Endothelial cell of umbilical vein (primary cell): Measurements from ENCODE around the gene ZDHHC7. TPM values are rescaled to one million over a fixed set of nuclear protein-coding genes. Genes with fewer than 3 reads are reported as not detected.

Experiments
- BruUV-seq: library from RNA; stranded (reverse); fragments of 400-500 nt; replicated peaks from 2 replicates; lab custom pipeline; 2021; lab: Mats Ljungman, UMichigan
- CTCF ChIA-PET: fragments of 300-600, 350-600 bp; sonication (Branson Sonifier 250); formaldehyde crosslinking; loops from one replicate; lab custom pipeline; 2021; ENCODE audit warnings: antibody characterized with exemption, inconsistent platforms; lab: Charles Lee
- POLR2A ChIA-PET: fragments of 300-600, 350-600 bp; sonication (Branson Sonifier 250); formaldehyde crosslinking; loops from one replicate; lab custom pipeline; 2021; ENCODE audit warnings: antibody characterized with exemption, inconsistent platforms; lab: Charles Lee
- DNase-seq: peaks from one replicate; pipeline ENCODE4 v3.0.0-alpha.2; 2011; ENCODE audit warnings: low read depth, low spot score
- FAIRE-seq: peaks from 2 replicates; lab custom pipeline; 2011; peaks lifted over from hg19 to GRCh38; lab: Jason Lieb, UNC
- H2AFZ ChIP-seq: 2 replicates; pipeline ENCODE4 v1.6.0; 2012; ENCODE audit warnings: low read depth, low read length, control low read depth, inconsistent platforms
- H3K27ac ChIP-seq: 2 replicates; pipeline ENCODE4 v1.5.1; 2011; ENCODE audit warnings: low read depth, mild to moderate bottlenecking, control low read depth, low read length, moderate library complexity; ENCODE audit not compliant: insufficient read depth
- H3K27me3 ChIP-seq, 2 experiments: 2 replicates each; pipeline versions ENCODE4 v1.6.0 to v1.6.1; 2011; ENCODE audit warnings: low read length in 2 of 2, mixed read lengths in 1 of 2; ENCODE audit not compliant: control insufficient read depth in 2 of 2, insufficient read depth in 2 of 2
- H3K36me3 ChIP-seq, 2 experiments: 2 replicates in 1 of 2; 3 replicates in 1 of 2; pipeline ENCODE4 v1.5.1; 2011; ENCODE audit warnings: low read length in 2 of 2, mild to moderate bottlenecking in 1 of 2, moderate library complexity in 1 of 2; ENCODE audit not compliant: control insufficient read depth in 2 of 2, insufficient read depth in 2 of 2; ENCODE audit errors: extremely low read depth in 1 of 2
- H3K4me1 ChIP-seq: 3 replicates; pipeline ENCODE4 v1.5.1; 2011; ENCODE audit warnings: mild to moderate bottlenecking, low read length; ENCODE audit not compliant: control insufficient read depth, insufficient read depth; ENCODE audit errors: extremely low read depth
- H3K4me2 ChIP-seq: 2 replicates; pipeline ENCODE4 v1.6.1; 2011; ENCODE audit warnings: low read length, control low read depth, mixed read lengths; ENCODE audit not compliant: insufficient read depth
- H3K4me3 ChIP-seq, 3 experiments: fragments of 200-600 bp in 1 of 3; sonication (generic), shearing (Covaris generic) in 1 of 3; replicated peaks in 1 of 3; 2 replicates each; pipeline ENCODE4 v1.5.1; 2011 to 2016; ENCODE audit warnings: control low read depth in 3 of 3, low read length in 3 of 3, mild to moderate bottlenecking in 2 of 3, inconsistent platforms in 1 of 3, low read depth in 1 of 3, moderate library complexity in 1 of 3; ENCODE audit not compliant: insufficient read depth in 1 of 3
- H3K79me2 ChIP-seq: 2 replicates; pipeline ENCODE4 v1.6.0; 2012; ENCODE audit warnings: low read length, inconsistent platforms; ENCODE audit not compliant: control insufficient read depth, insufficient read depth
- H3K9ac ChIP-seq: replicated peaks from 2 replicates; pipeline ENCODE3; 2011; ENCODE audit warnings: low read length, control low read depth; ENCODE audit not compliant: insufficient read depth; ENCODE audit errors: extremely low read depth
- H3K9me1 ChIP-seq: replicated peaks from 3 replicates; pipeline ENCODE4 v1.6.0; 2011; ENCODE audit warnings: mild to moderate bottlenecking, low read length; ENCODE audit not compliant: control insufficient read depth, insufficient read depth; ENCODE audit errors: extremely low read depth
- H3K9me3 ChIP-seq: replicated peaks from 2 replicates; pipeline ENCODE4 v1.5.1; 2012; ENCODE audit warnings: low read length, inconsistent platforms; ENCODE audit not compliant: control insufficient read depth, insufficient read depth
- H4K20me1 ChIP-seq: replicated peaks from 2 replicates; pipeline ENCODE3; 2011; ENCODE audit warnings: mild to moderate bottlenecking, low read length; ENCODE audit not compliant: control insufficient read depth, insufficient read depth; ENCODE audit errors: extremely low read depth
- CTCF ChIP-seq, 2 donors: IDR thresholded peaks; 1 replicate in 1 of 2; 2 replicates in 1 of 2; pipeline ENCODE4 v1.5.1; 2011; ENCODE audit warnings: low read length in 2 of 2, mild to moderate bottlenecking in 2 of 2, moderate library complexity in 2 of 2, control low read depth in 1 of 2, inconsistent platforms in 1 of 2, low read depth in 1 of 2; ENCODE audit not compliant: insufficient read depth in 1 of 2; ENCODE audit errors: extremely low read depth in 1 of 2
- EZH2 ChIP-seq: IDR thresholded peaks from 2 replicates; pipeline ENCODE4 v1.6.1; 2012; ENCODE audit warnings: borderline replicate concordance, low read depth, mild to moderate bottlenecking, moderate library complexity, low read length, inconsistent platforms; ENCODE audit not compliant: severe bottlenecking
- FOS ChIP-seq: IDR thresholded peaks from 2 replicates; pipeline ENCODE4 v1.6.1; 2011; ENCODE audit warnings: mild to moderate bottlenecking, low read length, moderate library complexity, borderline replicate concordance; ENCODE audit not compliant: insufficient read depth
- GATA2 ChIP-seq: IDR thresholded peaks from 2 replicates; pipeline ENCODE4 v1.7.0; 2011; ENCODE audit warnings: low read depth, mild to moderate bottlenecking, moderate library complexity, mixed read lengths, low read length; ENCODE audit not compliant: insufficient read length, insufficient read depth
- JUN ChIP-seq: IDR thresholded peaks from 2 replicates; pipeline ENCODE4 v1.6.1; 2011; ENCODE audit warnings: borderline replicate concordance, low read depth; ENCODE audit not compliant: insufficient read length, insufficient read depth
- MAX ChIP-seq: IDR thresholded peaks from 2 replicates; pipeline ENCODE4 v1.6.1; 2011; ENCODE audit not compliant: insufficient read depth, insufficient read length
- MYC ChIP-seq: IDR thresholded peaks from one replicate; pipeline ENCODE4 v1.6.1; 2011; ENCODE audit warnings: mild to moderate bottlenecking, low read depth, low read length
- POLR2A ChIP-seq: IDR thresholded peaks from 2 replicates; pipeline ENCODE4 v1.6.1; 2012; ENCODE audit warnings: low read depth, mild to moderate bottlenecking, control low read depth, low read length
- POLR2AphosphoS5 ChIP-seq: IDR thresholded peaks from 2 replicates; pipeline ENCODE4 v1.6.1; 2012; ENCODE audit warnings: low read depth, mild to moderate bottlenecking, control low read depth, low read length, moderate library complexity; ENCODE audit not compliant: insufficient read depth
- dilution Hi-C: fragments of 300-500 bp; cut with MboI; formaldehyde crosslinking; loops from one replicate; pipeline ENCODE4 v1.15.0; 2019; ENCODE audit warnings: low sequenced_read_pairs; ENCODE audit not compliant: extremely low pct_ligation_motif_present
- intact Hi-C: fragments of 100-400 bp; cut with micrococcal nuclease; formaldehyde crosslinking; loops from one replicate; pipeline ENCODE4 v1.10.0; 2022
- polyA plus RNA-seq, 4 experiments: library from polyadenylated mRNA; depleted of rRNA in 3 of 4; stranded (reverse) in 3 of 4; unstranded in 1 of 4; fragments of >200 nt; gene quantifications; 2 replicates each; pipeline versions ENCODE4 v1.2.1 to v1.2.3, GENCODE V29; 2011 to 2012; ENCODE audit warnings: missing spikeins in 1 of 4
- total RNA-seq: library from RNA; stranded (reverse); gene quantifications from 2 replicates; pipeline ENCODE4 v1.2.3, GENCODE V29; 2021

The ZDHHC7 gene
- total and polyA plus RNA-seq, 2 donors (not counting 3 experiments of a cell fraction or from before 2014, with no cell fraction given): 44.1 to 46.2 TPM

- Histone ChIP-seq H3K36me3 (no peaks in the 10 kb centered on the region), H3K27me3 (peaks cover 0 to 2% of the 10 kb centered on the region in 2 experiments), H3K9me1 (no peaks in the 10 kb centered on the region), H3K9me3 (no peaks in the 10 kb centered on the region), H3K9ac (no peak overlapping the region), H3K4me1 (no peaks in the 10 kb centered on the region), H3K4me3 (no peak overlapping the region), H3K4me2 (no peak overlapping the region), H3K27ac (no peak overlapping the region), H4K20me1 (no peaks in the 10 kb centered on the region), H2AFZ (no peak overlapping the region), H3K79me2 (no peaks in the 10 kb centered on the region)
- ChIA-PET CTCF (interaction anchor here (2.3 to 7.0 kb wide), 3 partner anchors 16 to 202 kb away, joined by 16 to 292 read pairs (median 57); no protein-coding TSS in a partner anchor), POLR2A (no interaction called here)
- intact Hi-C loops: loop anchor here (10.0 kb wide), 1 partner anchor 441 kb away; no protein-coding TSS in a partner anchor
- dilution Hi-C loops: loop anchor here (25.0 kb wide), 1 partner anchor 193 kb away; no protein-coding TSS in a partner anchor
- DNase-seq (no peak), FAIRE-seq (no peak)
- BruUV-seq: no TSS peak
- TF ChIP-seq CTCF (IDR thresholded peaks at IDR 0.05; ENCODE audit: extremely low read depth in 1 of 2, insufficient read depth in 1 of 2, low read depth in 1 of 2, low read length in 2 of 2) (no peak), FOS (no peak), POLR2A (no peak), POLR2AphosphoS5 (no peak), JUN (no peak), MAX (no peak), EZH2 (no peak), GATA2 (no peak), MYC (no peak)
These were observed 55.9 kb downstream of the ZDHHC7 start for GRCh38 chr16:84955427-84955826.
